Small intestine (tissue), 7 donors: ENCODE results near the gene MB21D2. TPM values are rescaled to one million over a fixed set of nuclear protein-coding genes. Genes with fewer than 3 reads are reported as not detected.

Source experiments
- DNase-seq, 2 donors: peaks; one replicate each; pipeline versions ENCODE4 v3.0.0 to v3.0.0-alpha.2; 2013
- FAIRE-seq: peaks from 2 replicates; lab custom pipeline; 2012; peaks lifted over from hg19 to GRCh38; lab: Jason Lieb, UNC
- H3K27ac ChIP-seq, 3 donors: one replicate each; pipeline ENCODE4 v1.5.1; 2013; ENCODE audit warnings: low read length in 2 of 3, mild to moderate bottlenecking in 2 of 3, control low read depth in 1 of 3, inconsistent platforms in 1 of 3, low read depth in 1 of 3, moderate library complexity in 1 of 3
- H3K27me3 ChIP-seq, 3 donors: one replicate each; pipeline ENCODE4 v1.6.1; 2013; ENCODE audit warnings: low read length in 3 of 3, inconsistent platforms in 1 of 3; ENCODE audit not compliant: control insufficient read depth in 3 of 3, insufficient read depth in 3 of 3
- H3K36me3 ChIP-seq, 3 donors: one replicate each; pipeline ENCODE4 v1.6.1; 2013; ENCODE audit warnings: low read length in 3 of 3, inconsistent platforms in 1 of 3, low read depth in 1 of 3, mild to moderate bottlenecking in 1 of 3, moderate library complexity in 1 of 3; ENCODE audit not compliant: control insufficient read depth in 3 of 3, insufficient read depth in 2 of 3
- H3K4me1 ChIP-seq, 3 donors: one replicate each; pipeline ENCODE4 v1.6.1; 2013; ENCODE audit warnings: low read length in 2 of 3, inconsistent platforms in 1 of 3, low read depth in 1 of 3, mild to moderate bottlenecking in 1 of 3, moderate library complexity in 1 of 3; ENCODE audit not compliant: control insufficient read depth in 3 of 3, insufficient read depth in 2 of 3
- H3K4me3 ChIP-seq, 3 donors: one replicate each; pipeline ENCODE4 v1.5.1; 2013; ENCODE audit warnings: low read length in 3 of 3, control low read depth in 1 of 3, inconsistent platforms in 1 of 3, low read depth in 1 of 3, mild to moderate bottlenecking in 1 of 3, moderate library complexity in 1 of 3
- H3K9me3 ChIP-seq, 2 donors: one replicate each; pipeline ENCODE4 v1.6.1; 2013; ENCODE audit warnings: low read depth in 1 of 2, low read length in 1 of 2; ENCODE audit not compliant: control insufficient read depth in 2 of 2, insufficient read depth in 1 of 2
- WGBS, 3 donors: extraction: QIAGEN DNeasy Blood & Tissue Kit; methylation state at CpG; one replicate each; pipeline ENCODE4 v1.1.7; 2013; 5-methylcytosine and 5-hydroxymethylcytosine counted together
- polyA plus RNA-seq, 4 donors: library from polyadenylated mRNA; stranded (reverse) in 3 of 4; unstranded in 1 of 4; fragments of 200-250 nt in 3 of 4; fragments of 120-200 nt in 1 of 4; gene quantifications; one replicate each; pipeline versions ENCODE4 v1.2.1 to v1.2.3, GENCODE V29; 2013
- donor health status: healthy with polysubstance abuse.
- donor health status: control.
- donor health status: control.
- donor health status: Bipolar disorder and iron deficiency.
- donor health status: healthy.

Gene MB21D2
- polyA plus RNA-seq, 4 donors: 4.9 to 16.6 (median 13.6) TPM

DNA sequence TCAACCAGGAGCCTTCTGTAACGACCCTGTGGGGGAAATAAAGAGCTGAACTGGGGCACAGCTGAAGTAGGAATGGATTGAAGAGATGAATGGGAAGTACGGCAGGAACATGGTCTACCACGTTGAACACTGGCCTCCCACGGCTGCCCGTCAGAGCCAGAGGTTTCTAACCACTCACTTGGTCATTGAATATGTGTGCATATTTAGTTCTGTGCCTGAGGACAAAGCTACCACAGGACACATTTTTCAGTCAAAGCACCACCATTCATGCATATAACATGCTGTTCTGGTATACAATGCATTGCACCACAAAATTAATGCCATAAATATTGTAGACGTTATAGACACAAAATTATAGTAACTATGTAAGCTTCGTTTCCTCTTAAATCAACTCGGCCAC is 75.5 kb downstream of the MB21D2 start:
- H3K27ac ChIP-seq: peak overlapping the region in 1 of 3 donors; percentile 71
- H3K27me3 ChIP-seq: no peaks in the 10 kb centered on the region
- peaks cover 2 to 31% (median 14%) of the 10 kb centered on the region in 3 donors for H3K4me1 ChIP-seq
- no peak overlapping the region for H3K4me3 ChIP-seq
- H3K9me3 ChIP-seq: peaks cover 0 to 3% of the 10 kb centered on the region in 2 donors
- peaks cover 0 to 3% (median 0%) of the 10 kb centered on the region in 3 donors for H3K36me3 ChIP-seq
- DNase-seq: no peak
- WGBS, 3 donors: 77 to 87% (median 82%) methylated on average over 8 of the region's 8 CpGs
- FAIRE-seq: no peak

GRCh38 chr3:192841428-192841827 is 76.2 kb downstream of the MB21D2 start:
- peak overlapping the region in 2 of 3 donors; percentile 42 to 71 for H3K27ac ChIP-seq
- DNase-seq: peak; percentile 85 to 90
- peaks cover 0 to 31% (median 10%) of the 10 kb centered on the region in 3 donors for H3K4me1 ChIP-seq
- no peak overlapping the region for H3K4me3 ChIP-seq
- H3K36me3 ChIP-seq: peaks cover 0 to 4% (median 0%) of the 10 kb centered on the region in 3 donors
- WGBS, 3 donors: 23 to 61% (median 42%) methylated on average over 6 of the region's 6 CpGs
- H3K9me3 ChIP-seq: peaks cover 0 to 3% of the 10 kb centered on the region in 2 donors
- H3K27me3 ChIP-seq: no peaks in the 10 kb centered on the region
- no peak for FAIRE-seq

- 87 to 96% (median 93%) methylated on average over 10 of the region's 10 CpGs for WGBS, 3 donors
- Histone ChIP-seq H3K4me3 (no peak overlapping the region), H3K36me3 (peaks cover 0 to 4% (median 0%) of the 10 kb centered on the region in 3 donors), H3K9me3 (peaks cover 0 to 3% of the 10 kb centered on the region in 2 donors), H3K27ac (peak overlapping the region in 1 of 3 donors; percentile 71), H3K27me3 (no peaks in the 10 kb centered on the region), H3K4me1 (peaks cover 0 to 24% (median 5%) of the 10 kb centered on the region in 3 donors)
- FAIRE-seq (no peak), DNase-seq (no peak)
Observed at GRCh38 chr3:192840143-192840836, 77.4 kb downstream of the MB21D2 start.

DNA sequence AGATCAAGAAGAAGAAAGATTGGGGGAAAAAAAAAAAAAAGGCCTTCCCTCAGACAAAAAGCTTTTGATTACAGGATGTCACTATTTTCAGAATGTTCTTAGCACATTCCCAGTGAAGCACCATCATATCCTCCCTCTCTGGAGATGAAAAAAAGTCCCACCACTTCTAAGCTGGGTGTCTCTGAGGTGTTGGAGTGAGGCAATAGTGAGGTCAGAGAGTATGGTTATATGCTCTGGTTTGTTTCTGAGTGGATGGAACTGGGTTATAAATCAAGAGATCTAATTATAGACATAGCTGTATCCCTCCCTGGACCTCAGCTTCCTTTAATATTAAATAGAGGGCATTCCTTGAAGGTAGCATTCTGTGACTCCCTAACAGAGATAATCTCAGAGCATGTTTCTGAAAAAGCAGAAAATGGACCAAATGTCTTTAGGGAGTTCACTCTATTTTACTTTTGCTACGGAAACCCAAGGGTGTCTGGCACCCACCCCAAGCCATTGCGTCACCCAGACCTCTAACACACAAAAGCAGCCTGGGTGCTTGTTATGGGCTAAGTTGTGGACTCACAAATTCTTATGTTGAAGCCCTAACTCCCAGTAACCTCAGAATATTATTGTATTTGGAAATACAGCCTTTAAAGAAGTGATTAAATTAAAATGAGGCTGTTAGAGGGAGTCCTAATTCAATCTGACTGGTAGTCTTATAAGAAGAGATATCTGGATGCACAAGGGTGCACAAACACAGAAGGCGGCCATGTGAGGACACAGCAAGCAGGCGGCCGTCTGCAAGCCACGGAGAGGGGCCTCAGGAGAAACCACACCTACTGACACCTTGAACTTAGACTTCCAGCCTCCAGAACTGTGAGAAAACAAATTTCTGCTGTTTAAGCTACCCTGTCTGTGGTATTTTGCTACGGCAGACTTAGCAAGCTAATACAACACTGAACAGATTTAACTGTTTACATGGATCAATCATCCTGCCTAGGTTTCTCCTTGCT is 81.5 kb downstream of the MB21D2 start:
- H3K27ac ChIP-seq: no peak overlapping the region

GRCh38 chr3:192834428-192834827 is 83.2 kb downstream of the MB21D2 start:
- 58 to 73% (median 67%) methylated on average over 3 of the region's 3 CpGs for WGBS, 3 donors
- H3K27me3 ChIP-seq: no peaks in the 10 kb centered on the region
- H3K27ac ChIP-seq: no peak overlapping the region
- no peak for FAIRE-seq
- DNase-seq: no peak
- peaks cover 0 to 4% (median 0%) of the 10 kb centered on the region in 3 donors for H3K36me3 ChIP-seq
- H3K4me3 ChIP-seq: no peak overlapping the region
- no peaks in the 10 kb centered on the region for H3K9me3 ChIP-seq
- peaks cover 0 to 5% (median 0%) of the 10 kb centered on the region in 3 donors for H3K4me1 ChIP-seq

More for the DNA sequence above, 81.5 kb downstream of the MB21D2 start:
- H3K9me3 ChIP-seq: no peaks in the 10 kb centered on the region
- H3K4me3 ChIP-seq: no peak overlapping the region
- 75 to 91% (median 85%) methylated on average over 7 of the region's 7 CpGs for WGBS, 3 donors
- H3K4me1 ChIP-seq: peaks cover 0 to 9% (median 1%) of the 10 kb centered on the region in 3 donors
- FAIRE-seq (no peak), DNase-seq (no peak)
- H3K27me3 ChIP-seq: no peaks in the 10 kb centered on the region
- H3K36me3 ChIP-seq: peaks cover 0 to 4% (median 0%) of the 10 kb centered on the region in 3 donors

GRCh38 chr3:192833177-192833890 is 84.3 kb downstream of the MB21D2 start:
- peaks cover 0 to 4% (median 0%) of the 10 kb centered on the region in 3 donors for H3K36me3 ChIP-seq
- no peaks in the 10 kb centered on the region for H3K27me3 ChIP-seq
- DNase-seq: no peak
- WGBS, 3 donors: 58 to 83% (median 76%) methylated on average over 9 of the region's 9 CpGs
- peak overlapping the region in 1 of 3 donors; percentile 1 for H3K27ac ChIP-seq
- H3K9me3 ChIP-seq: no peaks in the 10 kb centered on the region
- no peak overlapping the region for H3K4me3 ChIP-seq
- no peak for FAIRE-seq
- H3K4me1 ChIP-seq: peaks cover 0 to 5% (median 0%) of the 10 kb centered on the region in 3 donors

DNA sequence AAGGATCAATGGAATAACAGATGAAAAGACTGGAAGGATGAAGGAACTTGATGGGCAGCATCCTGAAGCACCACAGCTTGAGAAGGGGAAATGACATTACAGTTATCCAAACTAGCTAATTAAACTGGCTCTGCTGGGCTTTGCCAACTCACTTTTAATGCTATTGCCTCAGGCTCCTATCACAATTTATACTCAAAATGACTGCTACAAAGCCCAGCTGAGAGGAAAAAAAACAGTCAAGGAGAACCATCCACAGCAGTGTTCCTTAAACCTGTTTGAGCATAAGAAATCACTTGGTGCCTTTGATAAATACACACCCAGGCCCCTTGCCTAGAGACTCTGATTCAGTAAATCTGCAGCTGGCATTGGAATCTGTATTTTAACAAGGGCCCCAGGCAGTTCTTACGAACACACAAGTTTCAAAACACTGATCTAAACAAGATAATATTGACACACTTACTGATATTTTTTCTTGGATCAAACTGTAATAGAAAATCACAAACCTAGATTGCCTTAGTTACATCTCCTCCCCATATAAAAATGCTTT is 85.8 kb downstream of the MB21D2 start:
- peaks cover 0 to 5% (median 0%) of the 10 kb centered on the region in 3 donors for H3K4me1 ChIP-seq

More for the DNA sequence above, 85.8 kb downstream of the MB21D2 start:
- WGBS, 3 donors: 35 to 71% (median 53%) methylated on average over 1 of the region's 1 CpG
- Histone ChIP-seq H3K4me3 (no peak overlapping the region), H3K27ac (no peak overlapping the region), H3K27me3 (no peaks in the 10 kb centered on the region), H3K36me3 (no peaks in the 10 kb centered on the region), H3K9me3 (no peaks in the 10 kb centered on the region)
- FAIRE-seq: no peak
- DNase-seq: no peak
